ENCODE data around the gene RARB.

RARB gene

DNA sequence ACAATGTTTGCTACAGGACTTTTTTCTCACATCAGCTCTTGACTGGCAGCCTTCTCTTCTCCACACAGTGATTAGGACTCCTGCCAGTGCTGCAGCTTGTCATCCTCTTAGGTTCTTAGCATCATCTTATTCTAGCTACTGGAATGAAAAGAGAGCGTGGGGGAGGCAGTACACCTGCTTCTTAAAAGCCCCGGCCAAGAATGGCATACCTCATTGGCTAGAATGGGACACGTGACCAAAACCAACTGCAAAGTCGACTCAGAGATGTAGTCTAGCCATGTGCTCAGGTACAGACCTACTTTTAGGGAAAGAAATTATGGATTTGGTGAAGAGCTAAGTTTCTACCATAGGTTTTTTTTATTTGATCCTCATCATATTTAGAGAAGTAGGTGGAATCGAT is 44.1 kb downstream of the RARB start:
- Histone ChIP-seq H2AFZ (ENCODE audit: low read length) (no peak overlapping the region), H3K4me2 (ENCODE audit: low read length) (no peak overlapping the region)
- TF ChIP-seq CTCF (IDR thresholded peaks at IDR 0.05; ENCODE audit: low read length) (no peak), EZH2 (IDR thresholded peaks at IDR 0.05; ENCODE audit: borderline replicate concordance, low read length) (no peak)

DNA sequence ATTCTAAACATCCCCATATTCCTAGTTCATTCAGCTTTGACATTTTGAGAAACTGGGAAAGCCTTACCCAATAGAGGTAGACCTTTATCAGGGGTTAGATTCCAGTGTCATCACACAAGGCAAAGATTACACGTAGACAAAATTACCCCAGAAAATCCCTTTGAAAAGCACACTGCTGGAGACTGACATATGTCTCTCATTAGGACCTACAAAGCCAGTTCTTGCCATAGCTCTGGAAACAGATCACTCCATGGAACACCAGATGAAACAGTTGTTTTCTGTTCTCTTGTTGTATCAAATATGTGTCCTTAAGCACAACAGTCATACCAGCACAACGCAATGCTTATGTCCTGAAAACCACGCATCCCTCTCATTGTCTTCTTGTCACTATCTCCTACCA is 44.7 kb downstream of the RARB start:
- Histone ChIP-seq H3F3A (ENCODE audit: insufficient read depth, low read length) (no peaks in the 10 kb centered on the region), H3K9me2 (ENCODE audit: low read depth, low read length) (no peaks in the 10 kb centered on the region), H3K27me3 (ENCODE audit: insufficient read depth, low read length) (no peaks in the 10 kb centered on the region), H3K9me3 (ENCODE audit: low read length) (no peaks in the 10 kb centered on the region), H3K27ac (ENCODE audit: low read depth, low read length, poor library complexity, severe bottlenecking) (no peak overlapping the region), H4K20me1 (ENCODE audit: insufficient read depth, low read length) (no peaks in the 10 kb centered on the region), H3K36me3 (ENCODE audit: insufficient read depth, low read length) (no peaks in the 10 kb centered on the region), H3K4me3 (ENCODE audit: low read depth, low read length, poor library complexity, severe bottlenecking) (no peak overlapping the region), H3K79me2 (ENCODE audit: insufficient read depth, low read length) (no peaks in the 10 kb centered on the region), H2AFZ (ENCODE audit: low read length) (no peak overlapping the region), H3K4me1 (ENCODE audit: insufficient read depth, low read length, severe bottlenecking) (no peaks in the 10 kb centered on the region), H3K9ac (ENCODE audit: low read length) (no peak overlapping the region), H3K4me2 (ENCODE audit: low read length) (no peak overlapping the region)
- TF ChIP-seq EZH2 (IDR thresholded peaks at IDR 0.05; ENCODE audit: borderline replicate concordance, low read length) (no peak), CTCF (IDR thresholded peaks at IDR 0.05; ENCODE audit: low read length) (no peak)

More for the DNA sequence above, 44.1 kb downstream of the RARB start:
- no peaks in the 10 kb centered on the region for H4K20me1 ChIP-seq (ENCODE audit: insufficient read depth, low read length)
- H3K79me2 ChIP-seq (ENCODE audit: insufficient read depth, low read length), result no peaks in the 10 kb centered on the region
- no peaks in the 10 kb centered on the region for H3K36me3 ChIP-seq (ENCODE audit: insufficient read depth, low read length)
- no peaks in the 10 kb centered on the region for H3K9me2 ChIP-seq (ENCODE audit: low read depth, low read length)
- H3K4me3 ChIP-seq (ENCODE audit: low read depth, low read length, poor library complexity, severe bottlenecking), result no peak overlapping the region
- no peaks in the 10 kb centered on the region for H3K27me3 ChIP-seq (ENCODE audit: insufficient read depth, low read length)
- no peaks in the 10 kb centered on the region for H3K4me1 ChIP-seq (ENCODE audit: insufficient read depth, low read length, severe bottlenecking)
- H3K9ac ChIP-seq (ENCODE audit: low read length), result no peak overlapping the region
- H3F3A ChIP-seq (ENCODE audit: insufficient read depth, low read length), result no peaks in the 10 kb centered on the region
- no peak overlapping the region for H3K27ac ChIP-seq (ENCODE audit: low read depth, low read length, poor library complexity, severe bottlenecking)
- no peaks in the 10 kb centered on the region for H3K9me3 ChIP-seq (ENCODE audit: low read length)

DNA sequence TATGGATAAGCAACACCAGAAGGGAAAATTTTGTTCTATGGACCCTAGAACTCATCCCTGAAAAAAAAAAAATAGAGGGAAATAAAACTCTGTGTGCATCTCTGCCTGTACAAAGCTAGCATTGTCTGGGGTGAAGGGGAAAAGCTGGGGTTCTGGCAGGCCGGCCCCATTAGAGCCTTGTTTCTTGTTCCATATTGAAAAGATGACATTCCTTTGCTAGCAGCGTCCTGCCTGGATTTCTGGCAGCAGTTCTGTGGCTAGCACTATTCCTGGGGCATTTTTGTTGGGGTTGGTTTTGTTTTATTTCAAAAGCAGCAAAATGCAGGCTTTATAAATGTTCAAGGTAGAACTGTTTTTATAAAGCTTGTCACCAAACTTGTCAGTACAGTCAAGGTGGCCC is 45.2 kb downstream of the RARB start:
- no peaks in the 10 kb centered on the region for H3F3A ChIP-seq (ENCODE audit: insufficient read depth, low read length)
- no peaks in the 10 kb centered on the region for H3K27me3 ChIP-seq (ENCODE audit: insufficient read depth, low read length)
- no peak overlapping the region for H3K27ac ChIP-seq (ENCODE audit: low read depth, low read length, poor library complexity, severe bottlenecking)
- no peaks in the 10 kb centered on the region for H3K36me3 ChIP-seq (ENCODE audit: insufficient read depth, low read length)
- H3K4me1 ChIP-seq (ENCODE audit: insufficient read depth, low read length, severe bottlenecking), result no peaks in the 10 kb centered on the region
- TF ChIP-seq CTCF (IDR thresholded peaks at IDR 0.05; ENCODE audit: low read length) (no peak), EZH2 (IDR thresholded peaks at IDR 0.05; ENCODE audit: borderline replicate concordance, low read length) (no peak)
- no peak overlapping the region for H2AFZ ChIP-seq (ENCODE audit: low read length)
- no peaks in the 10 kb centered on the region for H3K9me2 ChIP-seq (ENCODE audit: low read depth, low read length)
- H3K79me2 ChIP-seq (ENCODE audit: insufficient read depth, low read length), result no peaks in the 10 kb centered on the region
- no peaks in the 10 kb centered on the region for H4K20me1 ChIP-seq (ENCODE audit: insufficient read depth, low read length)
- H3K9ac ChIP-seq (ENCODE audit: low read length), result no peak overlapping the region
- H3K4me2 ChIP-seq (ENCODE audit: low read length), result no peak overlapping the region
- no peak overlapping the region for H3K4me3 ChIP-seq (ENCODE audit: low read depth, low read length, poor library complexity, severe bottlenecking)
- no peaks in the 10 kb centered on the region for H3K9me3 ChIP-seq (ENCODE audit: low read length)
